HG03196 (cell line): Measurements from ENCODE around the gene PSG3.
"Not testable (repeated sequence)": the region's sequence is repeated elsewhere in the genome, so short reads cannot be mapped to it uniquely, and the experiment has no call there.

ENCODE experiments used
- ATAC-seq: cut with Tn5 transposase; IDR thresholded peaks from one replicate; pipeline ENCODE4 v1.9.1; 2021; ENCODE audit not compliant: unreplicated experiment

Gene PSG3

GRCh38 chr19:42740381-42740780 lies at the start of gene PSG3:
PSG3 (minus strand) TSS chr19:42740481; CDS start chr19:42740384, 97 bp downstream.
- ATAC-seq = not testable (repeated sequence)

- ATAC-seq = not testable (repeated sequence)
These were observed 48.5 kb upstream of the PSG3 start for GRCh38 chr19:42788766-42789165.

GRCh38 chr19:42787766-42788165 lies 47.5 kb upstream of the PSG3 start:
- ATAC-seq = not testable (repeated sequence)

GRCh38 chr19:42776750-42777612 lies 36.7 kb upstream of the PSG3 start:
- not testable (repeated sequence) for ATAC-seq

- ATAC-seq = not testable (repeated sequence)
These were observed 34.4 kb upstream of the PSG3 start for GRCh38 chr19:42774510-42775158.

GRCh38 chr19:42767319-42767718 lies 27.0 kb upstream of the PSG3 start:
- not testable (repeated sequence) for ATAC-seq

- not testable (repeated sequence) for ATAC-seq
These were observed 26.6 kb upstream of the PSG3 start for GRCh38 chr19:42766871-42767270.

GRCh38 chr19:42764836-42765235 lies 24.6 kb upstream of the PSG3 start:
- no peak for ATAC-seq

GRCh38 chr19:42762789-42763188 lies 22.5 kb upstream of the PSG3 start:
- ATAC-seq = no peak

GRCh38 chr19:42761924-42762295 lies 21.6 kb upstream of the PSG3 start:
- ATAC-seq = not testable (repeated sequence)

GRCh38 chr19:42760954-42761923 lies 21.0 kb upstream of the PSG3 start:
- ATAC-seq = not testable (repeated sequence)

- not testable (repeated sequence) for ATAC-seq
These were observed 18.4 kb upstream of the PSG3 start for GRCh38 chr19:42758667-42759066.

- not testable (repeated sequence) for ATAC-seq
These were observed 12.0 kb upstream of the PSG3 start for GRCh38 chr19:42752246-42752645.

GRCh38 chr19:42741726-42742607 lies 1.7 kb upstream of the PSG3 start:
- not testable (repeated sequence) for ATAC-seq

GRCh38 chr19:42737581-42738011 lies 2.7 kb downstream of the PSG3 start:
- ATAC-seq = not testable (repeated sequence)

GRCh38 chr19:42728341-42728740 lies 11.9 kb downstream of the PSG3 start:
- not testable (repeated sequence) for ATAC-seq

GRCh38 chr19:42714000-42714399 lies 26.3 kb downstream of the PSG3 start:
- ATAC-seq = not testable (repeated sequence)

GRCh38 chr19:42712753-42713152 lies 27.5 kb downstream of the PSG3 start:
- not testable (repeated sequence) for ATAC-seq

- not testable (repeated sequence) for ATAC-seq
These were observed 29.3 kb downstream of the PSG3 start for GRCh38 chr19:42710986-42711385.

GRCh38 chr19:42697884-42698283 lies 42.4 kb downstream of the PSG3 start:
- no peak for ATAC-seq
